Naive thymus-derived CD4-positive, alpha-beta T cell (primary cell): ENCODE data around the gene C2orf92. TPM values are rescaled to one million over a fixed set of nuclear protein-coding genes. Genes with fewer than 3 reads are reported as not detected.

Experiments used
- ATAC-seq: fragments of 150-1000 bp; cut with Tn5 transposase; 2 replicates; pipeline ENCODE4 v1.10.0; 2021; ENCODE audit warnings: mild to moderate bottlenecking, moderate library complexity
- CTCF ChIA-PET: fragments of 350-600 bp; sonication (Branson Sonifier 250); formaldehyde crosslinking; loops from one replicate; lab custom pipeline; 2021; ENCODE audit warnings: antibody characterized with exemption; lab: Charles Lee
- POLR2A ChIA-PET: fragments of 350-600 bp; sonication (Branson Sonifier 250); formaldehyde crosslinking; loops from one replicate; lab custom pipeline; 2021; ENCODE audit warnings: antibody characterized with exemption, inconsistent platforms; lab: Charles Lee
- DNase-seq, 9 donors: peaks; one replicate each; pipeline versions ENCODE4 v3.0.0 to v3.0.0-alpha.2; 2020 to 2022; ENCODE audit warnings: mixed read lengths in 1 of 9
- H3K27ac ChIP-seq: one replicate; pipeline ENCODE4 v1.7.0; 2013; ENCODE audit warnings: mild to moderate bottlenecking, low read depth, low read length, moderate library complexity
- H3K27me3 ChIP-seq, 2 donors: one replicate each; pipeline ENCODE4 v1.7.0; 2013; ENCODE audit warnings: low read length in 2 of 2, mild to moderate bottlenecking in 2 of 2, moderate library complexity in 2 of 2; ENCODE audit not compliant: control insufficient read depth in 2 of 2, insufficient read depth in 2 of 2
- H3K36me3 ChIP-seq, 3 experiments: 1 replicate in 2 of 3; 2 replicates in 1 of 3; pipeline ENCODE4 v1.7.0; 2013; ENCODE audit warnings: low read length in 3 of 3, mild to moderate bottlenecking in 3 of 3, moderate library complexity in 1 of 3; ENCODE audit not compliant: insufficient read depth in 3 of 3, control insufficient read depth in 2 of 3
- H3K4me1 ChIP-seq, 2 donors: one replicate each; pipeline ENCODE4 v1.7.0; 2013; ENCODE audit warnings: low read length in 2 of 2, mild to moderate bottlenecking in 2 of 2, moderate library complexity in 1 of 2; ENCODE audit not compliant: control insufficient read depth in 2 of 2, insufficient read depth in 2 of 2
- H3K4me3 ChIP-seq: 2 replicates; pipeline ENCODE4 v1.7.0; 2013; ENCODE audit warnings: mild to moderate bottlenecking, low read length
- H3K9me3 ChIP-seq, 3 experiments: 1 replicate in 2 of 3; 2 replicates in 1 of 3; pipeline ENCODE4 v1.7.0; 2013; ENCODE audit warnings: low read length in 3 of 3; ENCODE audit not compliant: control insufficient read depth in 2 of 3
- H3K27ac Mint-ChIP-seq, 9 donors: one replicate each; pipeline ENCODE4 v1.8.0; 2020 to 2022; ENCODE audit warnings: mixed read lengths in 9 of 9, mild to moderate bottlenecking in 8 of 9, moderate library complexity in 5 of 9, inconsistent platforms in 2 of 9
- H3K27me3 Mint-ChIP-seq, 5 donors: one replicate each; pipeline ENCODE4 v1.8.0; 2021 to 2022; ENCODE audit warnings: mixed read lengths in 5 of 5, mild to moderate bottlenecking in 1 of 5
- H3K36me3 Mint-ChIP-seq, 5 donors: one replicate each; pipeline ENCODE4 v1.8.0; 2020 to 2022; ENCODE audit warnings: mixed read lengths in 5 of 5, mild to moderate bottlenecking in 3 of 5, inconsistent platforms in 1 of 5
- H3K4me1 Mint-ChIP-seq, 7 donors: one replicate each; pipeline ENCODE4 v1.8.0; 2020 to 2022; ENCODE audit warnings: mixed read lengths in 7 of 7, mild to moderate bottlenecking in 3 of 7, inconsistent platforms in 1 of 7
- H3K4me3 Mint-ChIP-seq, 10 donors: one replicate each; pipeline ENCODE4 v1.8.0; 2020 to 2022; ENCODE audit warnings: mild to moderate bottlenecking in 10 of 10, mixed read lengths in 10 of 10, moderate library complexity in 6 of 10, inconsistent platforms in 2 of 10
- H3K9me3 Mint-ChIP-seq, 11 donors: one replicate each; pipeline ENCODE4 v1.8.0; 2020 to 2022; ENCODE audit warnings: mixed read lengths in 11 of 11, mild to moderate bottlenecking in 4 of 11, inconsistent platforms in 1 of 11, moderate library complexity in 1 of 11
- intact Hi-C, 2 donors: fragments of 100-400 bp; cut with micrococcal nuclease; formaldehyde crosslinking; loops; one replicate each; pipeline ENCODE4 v1.15.1; 2023
- polyA plus RNA-seq, 2 donors: library from polyadenylated mRNA; unstranded; fragments of 300-500 nt; fragmentation: Illumina TruSeq; gene quantifications; one replicate each; pipeline ENCODE4 v1.2.3, GENCODE V29; 2021
- total RNA-seq, 6 experiments: library from RNA in 5 of 6; stranded (reverse) in 5 of 6; gene quantifications; 1 replicate in 5 of 6; 2 replicates in 1 of 6; pipeline ENCODE4 v1.2.3 and lab custom pipeline; 2021 to 2026

Gene C2orf92
- total and polyA plus RNA-seq, 7 experiments from 2014 or later, result 0.66 to 23.4 (median 15.0) TPM

DNA sequence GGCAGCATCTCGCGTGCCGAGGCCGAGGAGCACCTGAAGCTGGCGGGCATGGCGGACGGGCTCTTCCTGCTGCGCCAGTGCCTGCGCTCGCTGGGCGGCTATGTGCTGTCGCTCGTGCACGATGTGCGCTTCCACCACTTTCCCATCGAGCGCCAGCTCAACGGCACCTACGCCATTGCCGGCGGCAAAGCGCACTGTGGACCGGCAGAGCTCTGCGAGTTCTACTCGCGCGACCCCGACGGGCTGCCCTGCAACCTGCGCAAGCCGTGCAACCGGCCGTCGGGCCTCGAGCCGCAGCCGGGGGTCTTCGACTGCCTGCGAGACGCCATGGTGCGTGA, 54.5 kb downstream of the C2orf92 start:
- peak overlapping the region; percentile 26 for H3K27ac ChIP-seq
- no peak for ATAC-seq
- no peaks in the 10 kb centered on the region for H3K27me3 ChIP-seq
- Mint-ChIP-seq H3K4me3 (no peak overlapping the region), H3K4me1 (peaks cover 51 to 90% (median 69%) of the 10 kb centered on the region in 7 donors), H3K27me3 (no peaks in the 10 kb centered on the region), H3K27ac (no peak overlapping the region), H3K36me3 (peaks cover 10 to 76% (median 53%) of the 10 kb centered on the region in 5 donors), H3K9me3 (peaks cover 0 to 7% (median 0%) of the 10 kb centered on the region in 11 donors)
- ChIA-PET CTCF (no interaction called here), POLR2A (no interaction called here)
- H3K36me3 ChIP-seq, result peaks cover 22 to 84% (median 31%) of the 10 kb centered on the region in 3 experiments
- intact Hi-C loops, result no loop called here
- peaks cover 41 to 57% of the 10 kb centered on the region in 2 donors for H3K4me1 ChIP-seq
- H3K9me3 ChIP-seq, result no peaks in the 10 kb centered on the region
- no peak for DNase-seq
- no peak overlapping the region for H3K4me3 ChIP-seq

DNA sequence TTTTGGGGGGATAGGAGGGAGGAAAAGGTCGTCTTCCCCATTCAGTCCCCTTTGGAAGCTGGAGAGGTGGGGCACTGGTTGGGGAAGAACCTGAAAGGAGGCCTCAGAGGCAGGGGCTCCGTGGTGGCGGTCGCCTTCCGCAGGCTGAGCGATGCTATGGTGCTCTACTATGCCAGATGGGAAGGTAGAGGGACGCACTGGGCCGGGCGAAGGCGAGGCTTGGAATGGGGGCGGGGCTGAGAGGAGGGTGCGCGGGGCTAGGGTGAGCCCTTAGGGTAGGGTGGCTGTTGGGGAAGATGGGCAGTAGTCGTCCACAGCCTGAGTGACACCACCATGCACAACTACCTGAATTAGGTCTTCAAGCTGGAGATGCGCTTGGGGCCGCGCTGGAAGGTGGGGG, 55.0 kb downstream of the C2orf92 start:
- Histone ChIP-seq H3K27me3 (no peaks in the 10 kb centered on the region), H3K36me3 (peaks cover 23 to 86% (median 35%) of the 10 kb centered on the region in 3 experiments), H3K4me1 (peaks cover 36 to 52% of the 10 kb centered on the region in 2 donors), H3K4me3 (no peak overlapping the region), H3K9me3 (no peaks in the 10 kb centered on the region), H3K27ac (peak overlapping the region; percentile 26)
- intact Hi-C loops, result no loop called here
- Mint-ChIP-seq H3K27me3 (no peaks in the 10 kb centered on the region), H3K9me3 (peaks cover 0 to 7% (median 0%) of the 10 kb centered on the region in 11 donors), H3K36me3 (peaks cover 10 to 78% (median 57%) of the 10 kb centered on the region in 5 donors), H3K4me1 (peaks cover 46 to 90% (median 65%) of the 10 kb centered on the region in 7 donors), H3K27ac (peak overlapping the region in 3 of 9 donors; percentile 25 to 76 (median 75)), H3K4me3 (no peak overlapping the region)
- ATAC-seq (no peak), DNase-seq (no peak)
- CTCF ChIA-PET, result no interaction called here
- POLR2A ChIA-PET, result interaction anchor here (0.6 kb wide), 1 partner anchor 12 kb away, joined by 3 read pairs; no protein-coding TSS in a partner anchor

DNA sequence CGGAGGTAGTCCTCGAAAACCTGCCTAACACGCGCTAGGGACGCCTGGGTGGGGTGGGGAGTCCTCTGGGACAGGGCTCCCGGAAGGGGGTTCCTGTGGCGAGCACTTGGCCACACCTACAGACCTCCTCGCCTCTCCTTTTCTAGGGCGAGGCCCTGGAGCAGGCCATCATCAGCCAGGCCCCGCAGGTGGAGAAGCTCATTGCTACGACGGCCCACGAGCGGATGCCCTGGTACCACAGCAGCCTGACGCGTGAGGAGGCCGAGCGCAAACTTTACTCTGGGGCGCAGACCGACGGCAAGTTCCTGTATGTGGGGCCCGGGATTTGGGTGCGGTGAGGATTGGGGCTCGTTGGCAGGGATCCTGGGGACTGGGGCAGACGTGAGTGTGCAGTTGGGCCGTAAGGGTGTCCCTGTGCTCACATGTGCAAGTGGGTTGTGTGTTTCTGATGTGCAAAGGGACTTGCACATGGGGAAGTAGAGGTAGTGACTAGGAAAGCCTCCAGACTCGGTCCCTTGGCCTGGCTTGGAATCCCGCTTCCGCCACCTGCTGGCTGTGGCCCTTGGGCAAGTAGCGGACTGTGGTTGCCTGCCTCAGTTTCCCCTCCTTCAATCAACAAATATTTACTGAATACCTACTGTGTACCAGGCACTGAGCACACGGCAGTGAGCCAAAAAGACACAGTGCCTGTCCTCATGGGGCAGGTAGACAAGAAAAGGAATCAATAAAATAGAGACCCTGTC, 55.6 kb downstream of the C2orf92 start:
- DNase-seq (peak in 1 of 9 donors; percentile 5), ATAC-seq (no peak)
- Histone ChIP-seq H3K27me3 (no peaks in the 10 kb centered on the region), H3K36me3 (peaks cover 18 to 89% (median 38%) of the 10 kb centered on the region in 3 experiments), H3K9me3 (peaks cover 0 to 1% (median 0%) of the 10 kb centered on the region in 3 experiments), H3K4me1 (peaks cover 31 to 47% of the 10 kb centered on the region in 2 donors), H3K4me3 (no peak overlapping the region), H3K27ac (peak overlapping the region; percentile 26)
- Mint-ChIP-seq H3K4me1 (peaks cover 42 to 84% (median 60%) of the 10 kb centered on the region in 7 donors), H3K4me3 (peak overlapping the region in 3 of 10 donors; percentile 22 to 62 (median 36)), H3K27me3 (no peaks in the 10 kb centered on the region), H3K36me3 (peaks cover 11 to 79% (median 58%) of the 10 kb centered on the region in 5 donors), H3K9me3 (peaks cover 0 to 10% (median 0%) of the 10 kb centered on the region in 11 donors), H3K27ac (peak overlapping the region in 8 of 9 donors; percentile 32 to 85 (median 68))
- intact Hi-C loops, result no loop called here
- CTCF ChIA-PET, result interaction anchor here (1.1 to 1.8 kb wide), 4 partner anchors 15 to 26 kb away, joined by 4 to 6 read pairs (median 5); no protein-coding TSS in a partner anchor
- POLR2A ChIA-PET, result interaction anchor here (0.6 kb wide), 1 partner anchor 13 kb away, joined by 3 read pairs; no protein-coding TSS in a partner anchor

DNA sequence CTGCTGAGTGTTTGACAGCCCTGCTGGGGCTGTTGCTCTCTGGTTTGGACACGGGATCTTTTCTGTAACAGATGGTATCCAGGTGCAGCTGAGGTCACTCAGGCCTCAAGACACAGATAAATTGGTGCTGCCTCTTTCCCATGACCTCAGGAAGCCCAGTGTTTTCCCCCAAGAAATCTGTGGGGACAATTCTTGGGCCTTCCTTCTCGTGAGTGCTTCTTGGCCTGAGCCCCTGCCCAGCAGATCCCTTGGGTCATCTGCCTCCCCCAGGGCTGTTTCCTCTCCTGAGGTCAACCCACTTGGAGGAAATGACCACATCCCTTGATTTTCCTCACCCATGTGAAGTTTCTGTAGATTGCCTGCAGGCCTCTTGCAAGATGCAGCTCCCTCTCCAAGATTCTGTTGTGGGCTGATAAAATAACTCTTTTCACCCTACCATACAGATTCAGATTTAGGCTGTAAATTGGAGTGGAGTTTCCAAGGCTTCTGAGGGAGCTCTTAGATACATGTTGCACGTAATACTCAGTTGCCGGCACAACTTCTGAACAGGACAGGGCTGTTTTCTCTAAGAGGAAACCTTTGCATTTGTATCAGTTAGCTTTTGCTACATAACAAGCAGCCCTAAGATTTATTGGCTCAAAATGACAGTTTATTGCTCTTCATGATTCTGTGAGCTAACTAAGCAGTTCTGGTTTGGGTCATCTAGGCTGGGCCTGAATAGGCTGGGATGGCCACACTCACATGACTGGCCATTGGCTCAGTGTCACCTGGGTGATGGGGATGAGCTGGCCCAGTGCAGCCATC, 57.0 kb downstream of the C2orf92 start:
- Mint-ChIP-seq H3K9me3 (peaks cover 0 to 10% (median 0%) of the 10 kb centered on the region in 11 donors), H3K36me3 (peaks cover 15 to 84% (median 61%) of the 10 kb centered on the region in 5 donors), H3K4me3 (peak overlapping the region in 3 of 10 donors; percentile 6 to 29 (median 13)), H3K27ac (peak overlapping the region in 8 of 9 donors; percentile 20 to 89 (median 74)), H3K4me1 (peaks cover 32 to 83% (median 55%) of the 10 kb centered on the region in 7 donors), H3K27me3 (no peaks in the 10 kb centered on the region)
- Histone ChIP-seq H3K9me3 (peaks cover 0 to 5% (median 0%) of the 10 kb centered on the region in 3 experiments), H3K4me3 (no peak overlapping the region), H3K36me3 (peaks cover 18 to 91% (median 40%) of the 10 kb centered on the region in 3 experiments), H3K27ac (no peak overlapping the region), H3K27me3 (no peaks in the 10 kb centered on the region), H3K4me1 (peaks cover 22 to 35% of the 10 kb centered on the region in 2 donors)
- intact Hi-C loops, result loop anchor here in 1 of 2 donors (2.0 kb wide), 1 partner anchor 14 kb away; the partner anchor contains the start of gene ZAP70
- ChIA-PET POLR2A (interaction anchor here (0.6 to 3.2 kb wide), 4 partner anchors 13 to 75 kb away, joined by 3 to 13 read pairs (median 3); partner anchors contain the start of gene ZAP70), CTCF (interaction anchor here (0.6 to 1.8 kb wide), 7 partner anchors 9 to 154 kb away, joined by 4 to 6 read pairs (median 4); no protein-coding TSS in a partner anchor)
- DNase-seq, result peak in 1 of 9 donors; percentile 3
- no peak for ATAC-seq

DNA sequence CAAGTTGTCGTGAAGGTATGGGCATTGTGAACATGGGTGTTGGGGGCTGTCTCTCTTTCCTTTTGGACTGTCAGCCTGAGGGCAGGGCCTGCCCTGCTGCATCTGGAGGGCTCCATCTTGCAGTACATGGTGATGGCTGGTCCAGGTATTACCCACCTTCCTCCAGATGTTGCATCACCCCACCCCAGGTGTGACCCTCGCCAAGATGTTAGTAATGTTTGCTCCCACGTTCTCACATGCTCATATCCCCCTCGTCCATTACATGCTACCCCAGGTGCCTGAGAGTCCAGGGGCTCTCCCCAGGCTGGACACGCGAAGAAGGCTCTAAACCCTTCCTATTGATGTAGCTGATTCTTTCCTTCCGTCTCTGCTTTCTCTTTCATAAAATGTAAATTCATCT, 57.8 kb downstream of the C2orf92 start:
- ChIA-PET POLR2A (interaction anchor here (0.6 to 3.2 kb wide), 2 partner anchors 14 to 27 kb away, joined by 4 to 13 read pairs; partner anchors contain the start of gene ZAP70), CTCF (interaction anchor here (1.1 to 1.8 kb wide), 3 partner anchors 16 to 19 kb away, joined by 3 to 6 read pairs (median 4); no protein-coding TSS in a partner anchor)
- Histone ChIP-seq H3K9me3 (peaks cover 0 to 5% (median 0%) of the 10 kb centered on the region in 3 experiments), H3K4me1 (peaks cover 18 to 28% of the 10 kb centered on the region in 2 donors), H3K27ac (no peak overlapping the region), H3K27me3 (no peaks in the 10 kb centered on the region), H3K4me3 (no peak overlapping the region), H3K36me3 (peaks cover 23 to 96% (median 42%) of the 10 kb centered on the region in 3 experiments)
- ATAC-seq, result no peak
- H3K27ac Mint-ChIP-seq, result peak overlapping the region; percentile 63 to 89 (median 74)
- peaks cover 15 to 88% (median 69%) of the 10 kb centered on the region in 5 donors for H3K36me3 Mint-ChIP-seq
- peak overlapping the region in 5 of 10 donors; percentile 6 to 58 (median 29) for H3K4me3 Mint-ChIP-seq
- no peaks in the 10 kb centered on the region for H3K27me3 Mint-ChIP-seq
- DNase-seq, result peak in 1 of 9 donors; percentile 1
- peaks cover 32 to 89% (median 57%) of the 10 kb centered on the region in 7 donors for H3K4me1 Mint-ChIP-seq
- peaks cover 0 to 10% (median 0%) of the 10 kb centered on the region in 11 donors for H3K9me3 Mint-ChIP-seq
- intact Hi-C loops, result loop anchor here in 1 of 2 donors (2.0 kb wide), 1 partner anchor 14 kb away; the partner anchor contains the start of gene ZAP70
